IPS-18c (cell line): Measurements from ENCODE around the gene PRXL2A.
"Not testable (repeated sequence)": the region's sequence is repeated elsewhere in the genome, so short reads cannot be mapped to it uniquely, and the experiment has no call there.

Experiments
- H3K4me3 ChIP-seq: 2 replicates; pipeline ENCODE4 v1.7.0; 2013; ENCODE audit warnings: low read depth, mild to moderate bottlenecking, low read length, moderate library complexity; ENCODE audit not compliant: insufficient read depth
- H3K9me3 ChIP-seq: one replicate; pipeline ENCODE4 v1.6.1; 2013; ENCODE audit warnings: mild to moderate bottlenecking, low read length, moderate library complexity; ENCODE audit not compliant: control insufficient read depth, insufficient read depth

The PRXL2A gene

GRCh38 chr10:80476685-80477084, 68.3 kb downstream of the PRXL2A start:
- Histone ChIP-seq H3K4me3 (no peak overlapping the region), H3K9me3 (peaks cover 2% of the 10 kb centered on the region)

DNA sequence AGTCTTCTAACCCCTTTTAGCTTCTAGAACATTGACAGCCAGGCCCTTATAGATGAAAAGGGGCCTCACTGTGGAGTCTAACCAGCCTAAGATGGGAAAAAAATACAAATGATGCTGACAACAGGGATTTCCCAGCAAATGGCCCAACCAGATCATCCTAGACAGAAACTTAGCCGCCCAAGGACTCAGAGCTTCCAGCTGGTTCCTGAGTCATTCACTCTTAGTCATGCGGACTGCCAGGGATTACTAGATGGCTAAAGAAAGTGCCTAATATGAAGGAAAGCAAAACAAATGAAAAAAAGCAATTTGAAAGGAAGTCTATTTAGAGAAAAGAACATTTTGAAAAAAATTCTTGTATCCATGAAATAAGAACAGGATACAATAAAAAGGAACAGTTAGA, 69.5 kb downstream of the PRXL2A start:
- H3K9me3 ChIP-seq = peaks cover 2% of the 10 kb centered on the region
- no peak overlapping the region for H3K4me3 ChIP-seq

DNA sequence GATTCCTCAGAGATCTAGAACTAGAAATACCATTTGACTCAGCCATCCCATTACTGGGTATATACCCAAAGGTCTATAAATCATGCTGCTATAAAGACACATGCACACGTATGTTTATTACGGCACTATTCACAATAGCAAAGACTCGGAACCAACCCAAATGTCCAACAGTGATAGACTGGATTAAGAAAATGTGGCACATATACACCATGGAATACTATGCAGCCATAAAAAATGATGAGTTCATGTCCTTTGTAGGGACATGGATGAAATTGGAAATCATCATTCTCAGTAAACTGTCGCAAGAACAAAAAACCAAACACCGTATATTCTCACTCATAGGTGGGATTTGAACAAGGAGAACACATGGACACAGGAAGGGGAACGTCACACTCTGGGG, 72.0 kb downstream of the PRXL2A start:
- not testable (repeated sequence) for H3K9me3 ChIP-seq, H3K4me3 ChIP-seq

DNA sequence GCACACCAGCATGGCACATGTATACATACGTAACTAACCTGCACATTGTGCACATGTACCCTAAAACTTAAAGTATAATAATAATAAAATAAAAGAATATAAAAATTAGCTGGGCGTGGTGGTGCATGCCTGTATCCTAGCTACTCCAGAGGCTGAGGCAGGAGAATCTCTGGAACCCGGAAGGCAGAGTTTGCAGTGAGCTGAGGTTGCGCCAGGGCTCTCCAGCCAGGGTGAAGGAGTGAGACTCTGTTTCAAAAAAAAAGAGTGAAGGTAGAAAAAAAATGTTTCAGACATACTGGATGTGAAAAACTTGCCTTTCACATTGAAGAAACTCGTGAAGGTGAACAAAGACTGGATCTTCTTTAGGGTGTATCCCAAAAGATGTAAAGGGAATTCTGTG, 72.5 kb downstream of the PRXL2A start:
- H3K4me3 ChIP-seq = no peak overlapping the region
- peaks cover 2% of the 10 kb centered on the region for H3K9me3 ChIP-seq

GRCh38 chr10:80484243-80484642, 75.9 kb downstream of the PRXL2A start:
- Histone ChIP-seq H3K9me3 (peaks cover 3% of the 10 kb centered on the region), H3K4me3 (no peak overlapping the region)

DNA sequence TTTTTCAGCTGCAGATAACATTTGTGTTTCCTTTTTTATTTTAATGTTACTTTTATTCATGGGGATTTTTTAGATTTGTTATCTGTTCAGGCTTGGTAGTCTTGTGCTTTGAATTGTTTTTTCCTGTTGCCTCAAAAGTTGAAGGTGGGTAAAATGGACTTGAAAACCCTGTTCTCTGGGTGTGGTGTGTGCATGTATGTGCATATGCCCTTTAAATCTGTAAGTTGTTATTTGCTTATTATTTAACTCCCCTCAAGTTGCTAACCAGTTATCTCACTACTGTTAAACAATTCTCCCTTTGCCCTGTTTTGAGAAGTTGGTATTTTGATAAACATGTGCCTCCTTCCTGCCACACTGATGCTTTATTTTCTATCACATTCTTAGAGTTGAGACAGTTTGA, 76.3 kb downstream of the PRXL2A start:
- no peak overlapping the region for H3K4me3 ChIP-seq
- peaks cover 3% of the 10 kb centered on the region for H3K9me3 ChIP-seq

DNA sequence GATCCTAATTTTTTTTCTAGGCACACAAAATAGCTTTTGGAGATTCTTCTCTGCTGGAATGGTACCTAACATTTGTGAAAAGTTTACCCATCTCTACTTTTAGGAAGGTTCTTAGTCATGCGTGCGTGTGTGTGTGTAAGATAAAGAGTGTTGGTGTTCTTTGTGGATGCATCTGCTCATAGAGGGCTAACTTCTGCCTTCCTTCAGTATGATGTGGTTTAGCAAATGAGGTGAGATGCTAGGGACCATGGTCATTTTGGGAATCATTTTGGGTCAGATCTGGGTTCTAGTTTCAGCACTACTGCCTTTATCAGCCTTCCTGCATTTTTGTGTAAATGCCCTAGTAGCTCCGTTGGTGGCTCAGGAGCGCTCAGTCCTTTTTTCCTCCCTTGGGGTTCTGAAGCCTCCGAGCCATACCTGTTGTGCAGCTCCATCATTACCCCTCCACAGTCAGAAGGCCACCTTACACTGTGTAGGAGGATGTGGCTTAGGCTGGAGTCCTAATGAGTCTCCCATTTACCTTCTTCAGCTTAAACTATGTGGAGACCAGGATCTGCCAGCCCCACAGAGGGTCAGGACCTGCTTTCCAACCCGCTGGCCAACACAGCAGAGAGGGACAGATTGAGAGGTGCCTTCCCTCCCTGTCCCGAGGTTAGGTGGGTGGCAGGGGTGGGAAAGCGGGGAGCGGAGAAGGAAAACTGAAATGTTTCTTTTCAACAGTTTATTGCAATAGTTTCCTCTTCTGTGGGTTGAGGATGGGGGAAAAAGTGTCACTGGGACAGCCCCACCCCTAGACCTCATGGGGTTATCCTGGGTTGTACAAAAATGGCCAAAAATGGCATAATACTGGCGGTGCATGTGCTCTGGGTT, 77.0 kb downstream of the PRXL2A start:
- H3K4me3 ChIP-seq = no peak overlapping the region
- H3K9me3 ChIP-seq = peaks cover 3% of the 10 kb centered on the region

DNA sequence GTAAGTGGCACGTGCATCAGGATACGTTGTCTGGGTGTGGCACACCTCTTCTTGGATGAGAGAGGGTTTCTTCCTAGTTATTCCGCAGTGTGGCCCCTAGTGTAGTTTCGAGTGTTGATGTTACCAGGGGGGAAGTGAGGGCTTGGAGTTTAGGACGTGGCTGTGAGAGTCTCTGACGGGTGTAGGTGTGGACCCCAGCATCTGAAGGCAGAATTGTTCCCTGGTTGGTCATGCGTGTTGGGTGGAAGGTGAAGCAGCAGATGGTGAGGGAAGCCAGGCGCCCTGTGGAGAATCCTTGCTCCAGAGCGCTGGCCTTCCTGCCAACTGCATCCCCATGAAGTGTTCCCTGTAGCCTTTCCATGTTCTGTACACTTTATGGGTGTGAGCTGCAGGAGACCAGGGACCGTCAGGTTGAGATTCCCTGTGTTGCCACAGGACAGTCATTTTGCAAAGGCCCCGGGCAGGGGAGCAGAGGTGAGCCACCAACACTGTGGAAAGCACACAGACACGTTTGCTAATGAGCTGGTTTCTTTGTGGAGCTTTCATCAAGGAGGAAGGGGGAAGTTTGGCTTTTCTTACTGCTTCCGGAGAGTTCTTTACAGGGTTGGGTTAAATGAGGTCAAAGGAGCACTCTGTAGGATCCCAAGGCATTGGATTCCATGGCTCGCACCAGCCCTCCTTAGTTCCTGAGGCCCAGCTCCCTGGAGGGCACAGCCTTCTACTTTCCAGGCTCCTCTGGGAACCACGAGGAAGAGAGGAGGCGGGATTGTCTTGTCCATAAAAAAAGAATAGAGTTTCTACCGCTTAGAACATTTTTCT, 77.8 kb downstream of the PRXL2A start:
- H3K4me3 ChIP-seq = no peak overlapping the region
- peaks cover 3% of the 10 kb centered on the region for H3K9me3 ChIP-seq
